ENCODE results near the gene GRK5.

GRCh38 chr10:119285495-119286267 lies 78.3 kb downstream of the GRK5 start:
- TF ChIP-seq CTCF (IDR thresholded peaks at IDR 0.05) (no peak), POLR2A (IDR thresholded peaks at IDR 0.05) (no peak)
